Lower leg skin (tissue), 4 donors: Measurements from ENCODE around the gene NBEA. TPM values are rescaled to one million over a fixed set of nuclear protein-coding genes. Genes with fewer than 3 reads are reported as not detected.

ENCODE experiments used
- DNase-seq, 2 donors: peaks; one replicate each; pipeline ENCODE4 v3.0.0-alpha.2; 2019; ENCODE audit warnings: low spot score in 2 of 2
- H3K4me3 ChIP-seq: fragments of 200-600 bp; sonication (generic); 2 replicates; pipeline ENCODE4 v1.5.1; 2017; ENCODE audit warnings: mild to moderate bottlenecking, low read depth; ENCODE audit not compliant: poor library complexity, severe bottlenecking
- CTCF ChIP-seq, 3 donors: fragments of 450-650 bp; IDR thresholded peaks; one replicate each; pipeline ENCODE4 v1.5.1; 2016; ENCODE audit warnings: antibody characterized with exemption in 3 of 3, mild to moderate bottlenecking in 3 of 3, moderate library complexity in 2 of 3
- POLR2A ChIP-seq, 2 donors: fragments of 450-650 bp; IDR thresholded peaks; one replicate each; pipeline ENCODE4 v1.6.1; 2016 to 2017; ENCODE audit warnings: antibody characterized with exemption in 2 of 2, mild to moderate bottlenecking in 1 of 2, moderate library complexity in 1 of 2
- WGBS, 2 donors: methylation state at CpG; one replicate each; pipeline ENCODE4 v1.1.5; 2018; 5-methylcytosine and 5-hydroxymethylcytosine counted together
- intact Hi-C: fragments of 100-400 bp; cut with DNase I; formaldehyde crosslinking; loops from one replicate; pipeline ENCODE4 v1.15.0; 2023; ENCODE audit warnings: low total_unique reads
- total RNA-seq, 4 donors: library from RNA; depleted of rRNA; stranded (reverse); fragments of >200 nt; gene quantifications; one replicate each; pipeline ENCODE4 v1.1.0, GENCODE V29; 2016

NBEA gene
- total RNA-seq, 4 donors from 2014 or later, result 1.5 to 4.5 (median 3.7) TPM

- intact Hi-C loops, result no loop called here
- DNase-seq, result no peak
- H3K4me3 ChIP-seq, result no peak overlapping the region
- no peak for TF ChIP-seq CTCF (IDR thresholded peaks at IDR 0.05)
- 94 to 95% methylated on average over 3 of the region's 3 CpGs for WGBS, 2 donors
Measured at GRCh38 chr13:35266412-35266811, 324.3 kb downstream of the NBEA start.

GRCh38 chr13:35278917-35279316 is 336.8 kb downstream of the NBEA start:
- TF ChIP-seq CTCF (IDR thresholded peaks at IDR 0.05), result no peak
- TF ChIP-seq POLR2A (IDR thresholded peaks at IDR 0.05), result no peak
- intact Hi-C loops, result no loop called here
- DNase-seq, result no peak
- H3K4me3 ChIP-seq, result no peak overlapping the region

GRCh38 chr13:35279500-35279899 is 337.4 kb downstream of the NBEA start:
- 94 to 100% methylated on average over 1 of the region's 1 CpG for WGBS, 2 donors
- DNase-seq, result no peak
- intact Hi-C loops, result no loop called here

GRCh38 chr13:35283856-35284255 is 341.8 kb downstream of the NBEA start:
- H3K4me3 ChIP-seq, result no peak overlapping the region
- WGBS, 2 donors, result 74 to 78% methylated on average over 1 of the region's 1 CpG
- intact Hi-C loops, result no loop called here
- no peak for TF ChIP-seq POLR2A (IDR thresholded peaks at IDR 0.05)
- TF ChIP-seq CTCF (IDR thresholded peaks at IDR 0.05), result peak in 1 of 3 donors; percentile 88
- no peak for DNase-seq

More at GRCh38 chr13:35279500-35279899, 337.4 kb downstream of the NBEA start:
- no peak overlapping the region for H3K4me3 ChIP-seq
- TF ChIP-seq POLR2A (IDR thresholded peaks at IDR 0.05) (no peak), CTCF (IDR thresholded peaks at IDR 0.05) (no peak)

GRCh38 chr13:35285677-35286076 is 343.6 kb downstream of the NBEA start:
- no peak for DNase-seq
- TF ChIP-seq POLR2A (IDR thresholded peaks at IDR 0.05) (no peak), CTCF (IDR thresholded peaks at IDR 0.05) (no peak)
- no peak overlapping the region for H3K4me3 ChIP-seq
- intact Hi-C loops, result no loop called here
- WGBS, 2 donors, result 81 to 82% methylated on average over 4 of the region's 4 CpGs

GRCh38 chr13:35292329-35292728 is 350.3 kb downstream of the NBEA start:
- TF ChIP-seq CTCF (IDR thresholded peaks at IDR 0.05), result no peak
- TF ChIP-seq POLR2A (IDR thresholded peaks at IDR 0.05), result no peak
- no peak for DNase-seq
- 38 to 88% methylated on average over 1 of the region's 1 CpG for WGBS, 2 donors
- intact Hi-C loops, result no loop called here
- H3K4me3 ChIP-seq, result no peak overlapping the region
